Measurements from ENCODE around the gene MEX3D. TPM values are rescaled to one million over a fixed set of nuclear protein-coding genes. Genes with fewer than 3 reads are reported as not detected.

The MEX3D gene
- 5.7 to 13.5 TPM (median 10.8 TPM) in 5 replicates for total RNA-seq (2022; extraction: Qiagen RNA extraction)

GRCh38 chr19:1568320-1569019, at the start of gene MEX3D:
MEX3D (minus strand) TSS chr19:1568325; CDS start chr19:1568058, 267 bp downstream.

GRCh38 chr19:1605236-1606137, 37.4 kb upstream of the MEX3D start, which contains the start of gene UQCR11:
UQCR11 (minus strand) TSS chr19:1605462; CDS start chr19:1605409, 53 bp downstream.

GRCh38 chr19:1592755-1593500, 24.8 kb upstream of the MEX3D start, which contains the start of gene MBD3:
MBD3 (minus strand) TSS chr19:1592865; CDS start chr19:1592631, 234 bp downstream.

GRCh38 chr19:1523412-1524286, 44.5 kb downstream of the MEX3D start, which contains the start of gene PLK5:
PLK5 (plus strand) TSS chr19:1524077; CDS start chr19:1526997, 2,920 bp downstream.

GRCh38 chr19:1512671-1513498, 55.2 kb downstream of the MEX3D start, which contains the start of gene ADAMTSL5:
ADAMTSL5 (minus strand) TSS chr19:1513019; CDS start chr19:1510943, 2,076 bp downstream.

Other genes with a start within 250 kb of the MEX3D start
- gene NDUFS7, start 184.4 kb downstream of the MEX3D start, total RNA-seq (2022; extraction: Qiagen RNA extraction), result 76.1 to 82.1 TPM (median 79.3 TPM) in 5 replicates
- 23.1 to 45.5 TPM (median 42.6 TPM) in 5 replicates for gene GAMT, start 166.8 kb downstream of the MEX3D start, total RNA-seq (2022; extraction: Qiagen RNA extraction)
- 77.6 to 108 TPM (median 102 TPM) in 5 replicates for gene DAZAP1, start 160.7 kb downstream of the MEX3D start, total RNA-seq (2022; extraction: Qiagen RNA extraction)
- gene RPS15, start 129.9 kb downstream of the MEX3D start, total RNA-seq (2022; extraction: Qiagen RNA extraction), result 1,595 to 2,147 TPM (median 1,872 TPM) in 5 replicates
- gene APC2, start 118.2 kb downstream of the MEX3D start, total RNA-seq (2022; extraction: Qiagen RNA extraction), result 1.2 to 2.3 TPM (median 1.6 TPM) in 5 replicates
- 10.8 to 22.9 TPM (median 20.5 TPM) in 5 replicates for gene C19orf25, start 89.1 kb downstream of the MEX3D start, total RNA-seq (2022; extraction: Qiagen RNA extraction)
- gene PCSK4, start 78.0 kb downstream of the MEX3D start, total RNA-seq (2022; extraction: Qiagen RNA extraction), result 0.47 to 1.1 TPM (median 0.82 TPM) in 5 replicates
- 3.8 to 5.7 TPM (median 5.2 TPM) in 5 replicates for gene REEP6, start 77.1 kb downstream of the MEX3D start, total RNA-seq (2022; extraction: Qiagen RNA extraction)
- 2.7 to 4.4 TPM (median 3.3 TPM) in 5 replicates for gene ADAMTSL5, start 55.3 kb downstream of the MEX3D start, total RNA-seq (2022; extraction: Qiagen RNA extraction)
- gene PLK5, start 44.2 kb downstream of the MEX3D start, total RNA-seq (2022; extraction: Qiagen RNA extraction), result 0.05 TPM in 1 of 5 replicates, not detected in the others
- gene MBD3, start 24.5 kb upstream of the MEX3D start, total RNA-seq (2022; extraction: Qiagen RNA extraction), result 31.9 to 56.6 TPM (median 51.5 TPM) in 5 replicates
- 92.0 to 201 TPM (median 166 TPM) in 5 replicates for gene UQCR11, start 37.1 kb upstream of the MEX3D start, total RNA-seq (2022; extraction: Qiagen RNA extraction)
- 42.5 to 68.8 TPM (median 57.4 TPM) in 5 replicates for gene TCF3, start 84.3 kb upstream of the MEX3D start, total RNA-seq (2022; extraction: Qiagen RNA extraction)
- not detected in 5 replicates for gene ONECUT3, start 185.2 kb upstream of the MEX3D start, total RNA-seq (2022; extraction: Qiagen RNA extraction)
- gene ATP8B3, start 244.0 kb upstream of the MEX3D start, total RNA-seq (2022; extraction: Qiagen RNA extraction), result 1.9 to 3.1 TPM (median 2.8 TPM) in 5 replicates

All from A549 treated with CORT108297 at 1 μM for 4 hours (cell line).